HCT116 (cell line): Measurements from ENCODE around the gene ZNF197. TPM values are rescaled to one million over a fixed set of nuclear protein-coding genes. Genes with fewer than 3 reads are reported as not detected.

Experiments used
- ATAC-seq: fragments of 200-7000 bp; cut with Tn5 transposase; 2 replicates; pipeline ENCODE4 v1.9.1; 2020; ENCODE audit warnings: mild to moderate bottlenecking, moderate library complexity
- BruUV-seq: library from RNA; stranded (reverse); fragments of 400-500 nt; replicated peaks from 2 replicates; lab custom pipeline; 2021; lab: Mats Ljungman, UMichigan
- CTCF ChIA-PET: fragments of 300-600 bp; sonication (Branson Sonifier 250); formaldehyde crosslinking; loops from one replicate; lab custom pipeline; 2021; ENCODE audit warnings: antibody characterized with exemption; lab: Charles Lee
- POLR2A ChIA-PET: fragments of 300-600, 350-600 bp; sonication (Branson Sonifier 250); formaldehyde crosslinking; loops from one replicate; lab custom pipeline; 2021; ENCODE audit warnings: antibody characterized with exemption; lab: Charles Lee
- RAD21 ChIA-PET, 2 experiments: fragments of 300-600 bp; sonication (Branson Sonifier 250); formaldehyde crosslinking; loops; one replicate each; lab custom pipeline; 2023; ENCODE audit warnings: low total read pairs in 2 of 2; ENCODE audit not compliant: uncharacterized antibody in 2 of 2, unreplicated experiment in 2 of 2, low non-redundant PET in 1 of 2; lab: Charles Lee
- DNase-seq: peaks from one replicate; pipeline ENCODE4 v3.0.0-alpha.2; 2010; ENCODE audit warnings: low read depth, low spot score
- H2AFZ ChIP-seq: fragments of 200-600 bp; shearing (Covaris generic), sonication (generic); 2 replicates; pipeline ENCODE4 v1.6.1; 2017; ENCODE audit warnings: low read depth, mixed run types, mixed read lengths, antibody characterized with exemption, low read length; ENCODE audit not compliant: poor library complexity, severe bottlenecking
- H3K27ac ChIP-seq: 2 replicates; pipeline ENCODE4 v1.5.1; 2012; ENCODE audit warnings: low read depth, low read length
- H3K27me3 ChIP-seq: fragments of 200-600 bp; sonication (generic); 2 replicates; pipeline ENCODE4 v1.6.1; 2016; ENCODE audit warnings: mixed run types, low read length, mixed read lengths; ENCODE audit not compliant: insufficient read depth
- H3K36me3 ChIP-seq, 2 experiments: fragments of 200-500 bp in 1 of 2; fragments of 200-600 bp in 1 of 2; sonication (Bioruptor generic) in 1 of 2; sonication (generic) in 1 of 2; 2 replicates each; pipeline versions ENCODE4 v1.5.1 to v1.6.1; 2014 to 2016; ENCODE audit warnings: low read length in 2 of 2, inconsistent platforms in 1 of 2, mixed read lengths in 1 of 2, mixed run types in 1 of 2; ENCODE audit not compliant: insufficient read depth in 2 of 2, control insufficient read depth in 1 of 2
- H3K4me1 ChIP-seq, 2 experiments: fragments of 200-600 bp in 1 of 2; sonication (generic) in 1 of 2; 2 replicates each; pipeline versions ENCODE4 v1.5.1 to v1.6.1; 2012 to 2017; ENCODE audit warnings: low read length in 2 of 2, inconsistent platforms in 1 of 2, mild to moderate bottlenecking in 1 of 2, mixed read lengths in 1 of 2, mixed run types in 1 of 2, moderate library complexity in 1 of 2; ENCODE audit not compliant: insufficient read depth in 2 of 2, control insufficient read depth in 1 of 2
- H3K4me2 ChIP-seq: fragments of 200-600 bp; sonication (generic); 2 replicates; pipeline ENCODE4 v1.6.1; 2017; ENCODE audit warnings: mixed run types, low read length, mixed read lengths
- H3K4me3 ChIP-seq, 2 experiments: fragments of 200-600 bp in 1 of 2; sonication (generic) in 1 of 2; replicated peaks in 1 of 2; 2 replicates each; pipeline ENCODE4 v1.5.1; 2011 to 2016; ENCODE audit warnings: low read length in 2 of 2, control low read depth in 1 of 2, low read depth in 1 of 2, mild to moderate bottlenecking in 1 of 2, mixed read lengths in 1 of 2, mixed run types in 1 of 2
- H3K79me2 ChIP-seq: fragments of 200-600 bp; sonication (generic); 2 replicates; pipeline ENCODE4 v1.6.1; 2017; ENCODE audit warnings: mild to moderate bottlenecking, mixed run types, low read length, moderate library complexity, mixed read lengths; ENCODE audit not compliant: insufficient read depth
- H3K9ac ChIP-seq: fragments of 200-600 bp; sonication (generic); 2 replicates; pipeline ENCODE4 v1.6.1; 2016; ENCODE audit warnings: low read length, mixed read lengths
- H3K9me2 ChIP-seq: fragments of 200-600 bp; sonication (generic), shearing (Covaris generic); 2 replicates; pipeline ENCODE4 v1.6.1; 2017; ENCODE audit warnings: mixed run types, mild to moderate bottlenecking, moderate library complexity; ENCODE audit not compliant: insufficient read depth
- H3K9me3 ChIP-seq, 2 experiments: fragments of 200-500 bp in 1 of 2; fragments of 200-600 bp in 1 of 2; sonication (Bioruptor generic) in 1 of 2; sonication (generic) in 1 of 2; 2 replicates each; pipeline ENCODE4 v1.6.1; 2014 to 2017; ENCODE audit warnings: low read length in 2 of 2, mixed read lengths in 2 of 2, inconsistent platforms in 1 of 2, low read depth in 1 of 2, mild to moderate bottlenecking in 1 of 2, mixed run types in 1 of 2, moderate library complexity in 1 of 2; ENCODE audit not compliant: control insufficient read depth in 1 of 2, insufficient read depth in 1 of 2
- H4K20me1 ChIP-seq: fragments of 200-600 bp; sonication (generic), shearing (Covaris generic); 2 replicates; pipeline ENCODE4 v1.6.1; 2017; ENCODE audit warnings: mixed run types, mild to moderate bottlenecking, moderate library complexity; ENCODE audit not compliant: insufficient read depth
- CBX3 ChIP-seq: IDR thresholded peaks from 2 replicates; pipeline ENCODE4 v1.6.1; 2012; ENCODE audit warnings: low read depth
- ELF1 ChIP-seq: IDR thresholded peaks from 2 replicates; pipeline ENCODE4 v1.6.1; 2012; ENCODE audit warnings: low read depth, borderline replicate concordance
- POLR2A ChIP-seq: IDR thresholded peaks from 2 replicates; pipeline ENCODE4 v1.7.0; 2011; ENCODE audit warnings: borderline replicate concordance; ENCODE audit not compliant: insufficient read depth, insufficient read length; ENCODE audit errors: extremely low read depth
- POLR2AphosphoS5 ChIP-seq: IDR thresholded peaks from 2 replicates; pipeline ENCODE4 v1.6.1; 2011; ENCODE audit warnings: mild to moderate bottlenecking, low read depth, low read length, moderate library complexity
- SRF ChIP-seq: IDR thresholded peaks from 2 replicates; pipeline ENCODE4 v1.6.1; 2012; ENCODE audit warnings: low read depth
- YY1 ChIP-seq: IDR thresholded peaks from 2 replicates; pipeline ENCODE4 v1.6.1; 2011; ENCODE audit warnings: low read length, low read depth, moderate library complexity, mild to moderate bottlenecking; ENCODE audit not compliant: insufficient replicate concordance; ENCODE audit errors: extremely low read depth
- intact Hi-C: fragments of 100-400 bp; cut with micrococcal nuclease; formaldehyde crosslinking; loops from 2 replicates; pipeline ENCODE4 v1.10.0; 2022
- total RNA-seq: library from RNA; stranded (reverse); gene quantifications from one replicate; pipeline ENCODE4 v1.2.1, GENCODE V29; 2021; ENCODE audit not compliant: unreplicated experiment
- TF ChIP-seq, protein P1 (sequence below): IDR thresholded peaks from 2 replicates; pipeline ENCODE4 v1.6.1; 2012; ENCODE audit warnings: low read depth
- TF ChIP-seq, protein P2 (sequence below): IDR thresholded peaks from 2 replicates; pipeline ENCODE4 v1.6.1; 2011; ENCODE audit warnings: mild to moderate bottlenecking, low read length, moderate library complexity; ENCODE audit not compliant: insufficient replicate concordance; ENCODE audit errors: extremely low read depth

Gene ZNF197
- total RNA-seq, 1 experiment from 2014 or later = 16.5 TPM

DNA sequence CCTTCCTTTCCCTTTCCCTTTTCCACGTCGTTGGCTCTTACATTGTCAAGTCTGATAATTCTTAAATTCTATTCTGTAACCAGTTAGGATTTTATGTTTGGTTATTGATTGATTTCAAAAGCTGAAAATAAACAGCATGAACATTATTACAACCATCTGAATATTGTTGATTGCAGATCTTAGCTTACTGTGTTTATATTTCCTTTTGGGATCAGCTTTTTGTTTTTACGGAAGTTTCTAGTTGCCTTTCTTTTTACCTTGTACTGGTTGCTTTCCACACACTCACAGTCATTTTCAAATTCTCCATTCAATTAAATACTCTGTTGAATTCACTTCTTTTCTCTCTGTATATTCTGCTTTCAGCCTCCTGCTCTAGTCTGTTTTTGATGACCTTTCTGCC, 40.3 kb downstream of the ZNF197 start:
- no peaks in the 10 kb centered on the region for H3K9me2 ChIP-seq
- CTCF ChIA-PET = no interaction called here
- no peaks in the 10 kb centered on the region for H3K27me3 ChIP-seq
- RAD21 ChIA-PET = no interaction called here
- ATAC-seq (no peak), DNase-seq (no peak)
- no peaks in the 10 kb centered on the region for H4K20me1 ChIP-seq
- no peak overlapping the region for H2AFZ ChIP-seq
- no TSS peak for BruUV-seq
- TF ChIP-seq, protein P1, sequence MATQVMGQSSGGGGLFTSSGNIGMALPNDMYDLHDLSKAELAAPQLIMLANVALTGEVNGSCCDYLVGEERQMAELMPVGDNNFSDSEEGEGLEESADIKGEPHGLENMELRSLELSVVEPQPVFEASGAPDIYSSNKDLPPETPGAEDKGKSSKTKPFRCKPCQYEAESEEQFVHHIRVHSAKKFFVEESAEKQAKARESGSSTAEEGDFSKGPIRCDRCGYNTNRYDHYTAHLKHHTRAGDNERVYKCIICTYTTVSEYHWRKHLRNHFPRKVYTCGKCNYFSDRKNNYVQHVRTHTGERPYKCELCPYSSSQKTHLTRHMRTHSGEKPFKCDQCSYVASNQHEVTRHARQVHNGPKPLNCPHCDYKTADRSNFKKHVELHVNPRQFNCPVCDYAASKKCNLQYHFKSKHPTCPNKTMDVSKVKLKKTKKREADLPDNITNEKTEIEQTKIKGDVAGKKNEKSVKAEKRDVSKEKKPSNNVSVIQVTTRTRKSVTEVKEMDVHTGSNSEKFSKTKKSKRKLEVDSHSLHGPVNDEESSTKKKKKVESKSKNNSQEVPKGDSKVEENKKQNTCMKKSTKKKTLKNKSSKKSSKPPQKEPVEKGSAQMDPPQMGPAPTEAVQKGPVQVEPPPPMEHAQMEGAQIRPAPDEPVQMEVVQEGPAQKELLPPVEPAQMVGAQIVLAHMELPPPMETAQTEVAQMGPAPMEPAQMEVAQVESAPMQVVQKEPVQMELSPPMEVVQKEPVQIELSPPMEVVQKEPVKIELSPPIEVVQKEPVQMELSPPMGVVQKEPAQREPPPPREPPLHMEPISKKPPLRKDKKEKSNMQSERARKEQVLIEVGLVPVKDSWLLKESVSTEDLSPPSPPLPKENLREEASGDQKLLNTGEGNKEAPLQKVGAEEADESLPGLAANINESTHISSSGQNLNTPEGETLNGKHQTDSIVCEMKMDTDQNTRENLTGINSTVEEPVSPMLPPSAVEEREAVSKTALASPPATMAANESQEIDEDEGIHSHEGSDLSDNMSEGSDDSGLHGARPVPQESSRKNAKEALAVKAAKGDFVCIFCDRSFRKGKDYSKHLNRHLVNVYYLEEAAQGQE = no peak
- TF ChIP-seq POLR2AphosphoS5 (no peak), ELF1 (no peak), YY1 (no peak), SRF (no peak), CBX3 (no peak), POLR2A (no peak)
- TF ChIP-seq, protein P2, sequence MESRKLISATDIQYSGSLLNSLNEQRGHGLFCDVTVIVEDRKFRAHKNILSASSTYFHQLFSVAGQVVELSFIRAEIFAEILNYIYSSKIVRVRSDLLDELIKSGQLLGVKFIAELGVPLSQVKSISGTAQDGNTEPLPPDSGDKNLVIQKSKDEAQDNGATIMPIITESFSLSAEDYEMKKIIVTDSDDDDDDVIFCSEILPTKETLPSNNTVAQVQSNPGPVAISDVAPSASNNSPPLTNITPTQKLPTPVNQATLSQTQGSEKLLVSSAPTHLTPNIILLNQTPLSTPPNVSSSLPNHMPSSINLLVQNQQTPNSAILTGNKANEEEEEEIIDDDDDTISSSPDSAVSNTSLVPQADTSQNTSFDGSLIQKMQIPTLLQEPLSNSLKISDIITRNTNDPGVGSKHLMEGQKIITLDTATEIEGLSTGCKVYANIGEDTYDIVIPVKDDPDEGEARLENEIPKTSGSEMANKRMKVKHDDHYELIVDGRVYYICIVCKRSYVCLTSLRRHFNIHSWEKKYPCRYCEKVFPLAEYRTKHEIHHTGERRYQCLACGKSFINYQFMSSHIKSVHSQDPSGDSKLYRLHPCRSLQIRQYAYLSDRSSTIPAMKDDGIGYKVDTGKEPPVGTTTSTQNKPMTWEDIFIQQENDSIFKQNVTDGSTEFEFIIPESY = no peak
- no peak overlapping the region for H3K27ac ChIP-seq
- no peak overlapping the region for H3K4me3 ChIP-seq
- no peaks in the 10 kb centered on the region for H3K79me2 ChIP-seq
- POLR2A ChIA-PET = no interaction called here
- no peak overlapping the region for H3K9ac ChIP-seq
- no peak overlapping the region for H3K4me2 ChIP-seq
- no peaks in the 10 kb centered on the region for H3K4me1 ChIP-seq
- intact Hi-C loops = no loop called here
- H3K36me3 ChIP-seq = peaks cover 6 to 14% of the 10 kb centered on the region in 2 experiments; a peak in 3 of 4 replicates
- H3K9me3 ChIP-seq = peaks cover 0 to 11% of the 10 kb centered on the region in 2 experiments; a peak in 1 of 4 replicates
